Thyroid gland (tissue), 4 donors: Measurements from ENCODE around the gene L1CAM. TPM values are rescaled to one million over a fixed set of nuclear protein-coding genes. Genes with fewer than 3 reads are reported as not detected.

ENCODE experiments used
- DNase-seq, 2 donors: peaks; one replicate each; pipeline ENCODE4 v3.0.0-alpha.2; 2019
- H3K27ac ChIP-seq, 3 donors: fragments of 200-600 bp; sonication (generic); 1 replicate in 2 of 3; 2 replicates in 1 of 3; pipeline ENCODE4 v1.5.1; 2016 to 2019; ENCODE audit warnings: mild to moderate bottlenecking in 1 of 3, moderate library complexity in 1 of 3
- H3K27me3 ChIP-seq: fragments of 200-600 bp; sonication (generic); one replicate; pipeline ENCODE4 v1.5.1; 2019
- H3K36me3 ChIP-seq, 2 donors: fragments of 200-600 bp; sonication (generic); one replicate each; pipeline ENCODE4 v1.5.1; 2016 to 2019
- H3K4me1 ChIP-seq, 2 donors: fragments of 200-600 bp; sonication (generic); one replicate each; pipeline ENCODE4 v1.5.1; 2017 to 2019
- H3K4me3 ChIP-seq, 3 donors: fragments of 200-600 bp; sonication (generic); replicated peaks in 1 of 3; 1 replicate in 2 of 3; 2 replicates in 1 of 3; pipeline ENCODE4 v1.5.1; 2016; ENCODE audit warnings: mild to moderate bottlenecking in 1 of 3
- H3K9me3 ChIP-seq: fragments of 200-600 bp; sonication (generic); one replicate; pipeline ENCODE4 v1.5.1; 2017
- CTCF ChIP-seq, 6 experiments: fragments of 200-600 bp in 3 of 6; fragments of 450-650 bp in 3 of 6; sonication (generic) in 3 of 6; IDR thresholded peaks; one replicate each; pipeline ENCODE4 v1.5.1; 2016 to 2019; ENCODE audit warnings: antibody characterized with exemption in 6 of 6, mild to moderate bottlenecking in 2 of 6, inconsistent platforms in 1 of 6, moderate library complexity in 1 of 6
- POLR2A ChIP-seq, 2 donors: fragments of 450-650 bp; IDR thresholded peaks; one replicate each; pipeline ENCODE4 v1.6.1; 2017; ENCODE audit warnings: antibody characterized with exemption in 2 of 2, mild to moderate bottlenecking in 2 of 2, moderate library complexity in 1 of 2
- WGBS, 2 donors: methylation state at CpG; one replicate each; pipeline ENCODE4 v1.1.5; 2017; 5-methylcytosine and 5-hydroxymethylcytosine counted together
- intact Hi-C: fragments of 100-400 bp; cut with DNase I; formaldehyde crosslinking; loops from one replicate; pipeline ENCODE4 v1.15.1; 2023
- total RNA-seq, 4 donors: library from RNA; depleted of rRNA; stranded (reverse); fragments of >200 nt; gene quantifications; one replicate each; pipeline ENCODE4 v1.2.3, GENCODE V29; 2016

L1CAM gene
- total RNA-seq, 4 donors from 2014 or later, result 0.45 to 2.2 (median 0.75) TPM

GRCh38 chrX:153867671-153868070 lies 18.3 kb downstream of the L1CAM start:
- WGBS, 2 donors, result 69 to 93% methylated on average over 4 to 6 of the region's 13 CpGs
- intact Hi-C loops, result no loop called here
- Histone ChIP-seq H3K4me3 (no peak overlapping the region), H3K27me3 (no peaks in the 10 kb centered on the region), H3K36me3 (no peaks in the 10 kb centered on the region), H3K9me3 (no peaks in the 10 kb centered on the region), H3K27ac (no peak overlapping the region), H3K4me1 (no peaks in the 10 kb centered on the region)
- TF ChIP-seq POLR2A (IDR thresholded peaks at IDR 0.05) (no peak), CTCF (IDR thresholded peaks at IDR 0.05) (no peak)
- DNase-seq, result no peak

- intact Hi-C loops, result no loop called here
Observed at GRCh38 chrX:153867139-153867538, 18.8 kb downstream of the L1CAM start.

GRCh38 chrX:153866302-153867019 lies 19.5 kb downstream of the L1CAM start:
- H3K27ac ChIP-seq, result no peak overlapping the region
- intact Hi-C loops, result no loop called here
- H3K36me3 ChIP-seq, result no peaks in the 10 kb centered on the region
- H3K4me1 ChIP-seq, result no peaks in the 10 kb centered on the region
- no peak for DNase-seq
- H3K27me3 ChIP-seq, result no peaks in the 10 kb centered on the region
- H3K9me3 ChIP-seq, result no peaks in the 10 kb centered on the region
- WGBS, 2 donors, result 81% methylated on average over 9 of the region's 22 CpGs
- TF ChIP-seq CTCF (IDR thresholded peaks at IDR 0.05) (no peak), POLR2A (IDR thresholded peaks at IDR 0.05) (no peak)
- H3K4me3 ChIP-seq, result no peak overlapping the region

More at GRCh38 chrX:153867139-153867538, 18.8 kb downstream of the L1CAM start:
- Histone ChIP-seq H3K27ac (no peak overlapping the region), H3K4me3 (no peak overlapping the region), H3K36me3 (no peaks in the 10 kb centered on the region), H3K4me1 (no peaks in the 10 kb centered on the region), H3K9me3 (no peaks in the 10 kb centered on the region), H3K27me3 (no peaks in the 10 kb centered on the region)
- no peak for DNase-seq
- 67 to 78% methylated on average over 2 to 4 of the region's 9 CpGs for WGBS, 2 donors
- no peak for TF ChIP-seq CTCF (IDR thresholded peaks at IDR 0.05)
- no peak for TF ChIP-seq POLR2A (IDR thresholded peaks at IDR 0.05)

- no peak for TF ChIP-seq POLR2A (IDR thresholded peaks at IDR 0.05)
- no peak for TF ChIP-seq CTCF (IDR thresholded peaks at IDR 0.05)
- no peak for DNase-seq
- no peaks in the 10 kb centered on the region for H3K27me3 ChIP-seq
- 93 to 98% methylated on average over 4 of the region's 9 CpGs for WGBS, 2 donors
- no peak overlapping the region for H3K27ac ChIP-seq
- intact Hi-C loops, result no loop called here
- no peaks in the 10 kb centered on the region for H3K36me3 ChIP-seq
- no peak overlapping the region for H3K4me3 ChIP-seq
- no peaks in the 10 kb centered on the region for H3K4me1 ChIP-seq
- no peaks in the 10 kb centered on the region for H3K9me3 ChIP-seq
Observed at GRCh38 chrX:153865685-153866084, 20.3 kb downstream of the L1CAM start.

- no peak for DNase-seq
- H3K27me3 ChIP-seq, result no peaks in the 10 kb centered on the region
- H3K27ac ChIP-seq, result no peak overlapping the region
- intact Hi-C loops, result no loop called here
- no peaks in the 10 kb centered on the region for H3K9me3 ChIP-seq
- H3K4me3 ChIP-seq, result no peak overlapping the region
- TF ChIP-seq POLR2A (IDR thresholded peaks at IDR 0.05) (no peak), CTCF (IDR thresholded peaks at IDR 0.05) (no peak)
- H3K36me3 ChIP-seq, result no peaks in the 10 kb centered on the region
- WGBS, 2 donors, result no CpG with 5 or more reads among the region's 11 CpGs
- H3K4me1 ChIP-seq, result no peaks in the 10 kb centered on the region
Observed at GRCh38 chrX:153865321-153865580, 20.7 kb downstream of the L1CAM start.
